PFSK-1 (cell line): ENCODE data around the gene ZYG11A.

Source experiments
- FOXP2 ChIP-seq: optimal IDR thresholded peaks from 2 replicates; pipeline ENCODE3; 2011; ENCODE audit warnings: borderline replicate concordance, control low read depth, inconsistent platforms; ENCODE audit not compliant: insufficient read depth; ENCODE audit errors: extremely low read length, extremely low read depth
- POLR2AphosphoS5 ChIP-seq: IDR thresholded peaks from 2 replicates; pipeline ENCODE4 v1.6.1; 2012; ENCODE audit warnings: low read depth, mild to moderate bottlenecking, control low read depth, low read length, moderate library complexity
- REST ChIP-seq, 2 experiments: IDR thresholded peaks; 2 replicates each; pipeline versions ENCODE4 v1.6.1 to v1.8.0; 2011 to 2012; ENCODE audit warnings: low read depth in 2 of 2, low read length in 2 of 2, control low read depth in 1 of 2, inconsistent platforms in 1 of 2, mild to moderate bottlenecking in 1 of 2, moderate library complexity in 1 of 2; ENCODE audit not compliant: insufficient read depth in 1 of 2
- SIN3A ChIP-seq: IDR thresholded peaks from 2 replicates; pipeline ENCODE4 v1.6.1; 2012; ENCODE audit warnings: mild to moderate bottlenecking, low read length, moderate library complexity, borderline replicate concordance; ENCODE audit not compliant: insufficient read depth
- TAF1 ChIP-seq: IDR thresholded peaks from 2 replicates; pipeline ENCODE4 v1.6.1; 2012; ENCODE audit warnings: low read length, control low read depth, borderline replicate concordance; ENCODE audit not compliant: insufficient read depth

The ZYG11A gene

GRCh38 chr1:52913014-52913413 lies 70.5 kb downstream of the ZYG11A start:
- TF ChIP-seq TAF1 (no peak), POLR2AphosphoS5 (no peak), FOXP2 (no peak), REST (IDR thresholded peaks at IDR 0.05; ENCODE audit: insufficient read depth in 1 of 2, low read depth in 2 of 2, low read length in 2 of 2) (no peak), SIN3A (no peak)

- TF ChIP-seq FOXP2 (no peak), TAF1 (no peak), REST (IDR thresholded peaks at IDR 0.05; ENCODE audit: insufficient read depth in 1 of 2, low read depth in 2 of 2, low read length in 2 of 2) (no peak), POLR2AphosphoS5 (no peak), SIN3A (no peak)
Observed at GRCh38 chr1:52913537-52913936, 71.0 kb downstream of the ZYG11A start.

GRCh38 chr1:52914463-52914862 lies 71.9 kb downstream of the ZYG11A start:
- no peak for TF ChIP-seq FOXP2
- TF ChIP-seq SIN3A = no peak
- no peak for TF ChIP-seq TAF1
- TF ChIP-seq POLR2AphosphoS5 = no peak
- no peak for TF ChIP-seq REST (IDR thresholded peaks at IDR 0.05; ENCODE audit: insufficient read depth in 1 of 2, low read depth in 2 of 2, low read length in 2 of 2)

- TF ChIP-seq TAF1 (no peak), POLR2AphosphoS5 (no peak), REST (IDR thresholded peaks at IDR 0.05; ENCODE audit: insufficient read depth in 1 of 2, low read depth in 2 of 2, low read length in 2 of 2) (no peak), SIN3A (no peak), FOXP2 (no peak)
Observed at GRCh38 chr1:52915211-52915854, 72.8 kb downstream of the ZYG11A start.

- TF ChIP-seq FOXP2 = no peak
- no peak for TF ChIP-seq REST (IDR thresholded peaks at IDR 0.05; ENCODE audit: insufficient read depth in 1 of 2, low read depth in 2 of 2, low read length in 2 of 2)
- no peak for TF ChIP-seq TAF1
- TF ChIP-seq SIN3A = no peak
Observed at GRCh38 chr1:52915855-52916220, 73.3 kb downstream of the ZYG11A start.
